Stimulated activated CD4-positive, alpha-beta T cell treated with anti-CD3 and anti-CD28 coated beads, Interleukin-2, amount 100 ng/mL, for 24 hours (primary cell): ENCODE results near the gene QRICH1.

ENCODE experiments used
- DNase-seq, 2 donors: peaks; one replicate each; pipeline ENCODE4 v3.0.0-alpha.2; 2020

QRICH1 gene

GRCh38 chr3:48991851-48992545 is 101.9 kb downstream of the QRICH1 start:
- DNase-seq, result no peak

- peak; percentile 44 to 49 for DNase-seq
These were observed 103.0 kb downstream of the QRICH1 start for GRCh38 chr3:48990636-48991469.

- DNase-seq, result peak; percentile 85 to 86
These were observed 103.9 kb downstream of the QRICH1 start, which contains the start of gene P4HTM for GRCh38 chr3:48989796-48990635. TSS of gene P4HTM (plus strand) at chr3:48990241. CDS start at chr3:48990257, 16 bp downstream.

GRCh38 chr3:48989126-48989795 is 104.6 kb downstream of the QRICH1 start:
- no peak for DNase-seq

- no peak for DNase-seq
These were observed 108.0 kb downstream of the QRICH1 start for GRCh38 chr3:48985831-48986376.

- DNase-seq, result no peak
These were observed 109.2 kb downstream of the QRICH1 start for GRCh38 chr3:48984663-48985062.

- no peak for DNase-seq
These were observed 110.8 kb downstream of the QRICH1 start for GRCh38 chr3:48983096-48983495.

- no peak for DNase-seq
These were observed 111.2 kb downstream of the QRICH1 start for GRCh38 chr3:48982686-48983085.

- DNase-seq, result no peak
These were observed 111.9 kb downstream of the QRICH1 start for GRCh38 chr3:48982016-48982415.

GRCh38 chr3:48980295-48980694 is 113.6 kb downstream of the QRICH1 start:
- DNase-seq, result no peak
